Sigmoid colon (tissue), 7 donors: ENCODE measurements around the gene FGD5. TPM values are rescaled to one million over a fixed set of nuclear protein-coding genes. Genes with fewer than 3 reads are reported as not detected.

Experiments
- DNase-seq: peaks from one replicate; pipeline ENCODE4 v3.0.0-alpha.2; 2019
- H3K27ac ChIP-seq, 4 donors: fragments of 200-600 bp; sonication (generic); one replicate each; pipeline ENCODE4 v1.5.1; 2016 to 2019; ENCODE audit warnings: mild to moderate bottlenecking in 1 of 4
- H3K27me3 ChIP-seq, 3 donors: fragments of 200-600 bp; sonication (generic); one replicate each; pipeline ENCODE4 v1.5.1; 2019; ENCODE audit warnings: mild to moderate bottlenecking in 1 of 3
- H3K36me3 ChIP-seq, 4 donors: fragments of 200-600 bp; sonication (generic); one replicate each; pipeline ENCODE4 v1.5.1; 2016 to 2019
- H3K4me1 ChIP-seq, 4 donors: fragments of 200-600 bp; sonication (generic); one replicate each; pipeline ENCODE4 v1.5.1; 2017 to 2019
- H3K4me3 ChIP-seq, 4 donors: fragments of 200-600 bp; sonication (generic); one replicate each; pipeline ENCODE4 v1.5.1; 2017 to 2019; ENCODE audit warnings: mild to moderate bottlenecking in 2 of 4, moderate library complexity in 1 of 4
- H3K9me3 ChIP-seq, 4 donors: fragments of 200-600 bp in 3 of 4; sonication (generic) in 3 of 4; one replicate each; pipeline versions ENCODE4 v1.5.1 to v1.6.1; 2013 to 2019
- CTCF ChIP-seq, 4 experiments: fragments of 450-650 bp in 3 of 4; fragments of 200-600 bp in 1 of 4; IDR thresholded peaks; one replicate each; pipeline ENCODE4 v1.5.1; 2016 to 2019; ENCODE audit warnings: antibody characterized with exemption in 4 of 4, mild to moderate bottlenecking in 3 of 4, moderate library complexity in 2 of 4
- EP300 ChIP-seq, 4 donors: sonication (generic); formaldehyde crosslinking; IDR thresholded peaks; one replicate each; pipeline ENCODE4 v1.6.1; 2017; ENCODE audit warnings: antibody characterized with exemption in 4 of 4
- POLR2A ChIP-seq, 2 donors: fragments of 450-650 bp; IDR thresholded peaks; one replicate each; pipeline ENCODE4 v1.6.1; 2016; ENCODE audit warnings: antibody characterized with exemption in 2 of 2, mild to moderate bottlenecking in 2 of 2, moderate library complexity in 2 of 2
- POLR2AphosphoS5 ChIP-seq, 4 donors: sonication (generic); formaldehyde crosslinking; IDR thresholded peaks; one replicate each; pipeline ENCODE4 v1.6.1; 2017; ENCODE audit warnings: antibody characterized with exemption in 4 of 4
- WGBS, 2 donors: extraction: QIAGEN DNeasy Blood & Tissue Kit; methylation state at CpG; one replicate each; pipeline ENCODE4 v1.1.7; 2013; 5-methylcytosine and 5-hydroxymethylcytosine counted together
- intact Hi-C: fragments of 100-400 bp; cut with DNase I; formaldehyde crosslinking; loops from one replicate; pipeline ENCODE4 v1.15.1; 2023
- polyA plus RNA-seq, 3 donors: library from polyadenylated mRNA; stranded (reverse); fragments of 200-250 nt; gene quantifications; one replicate each; pipeline ENCODE4 v1.2.3, GENCODE V29; 2013
- total RNA-seq, 4 donors: library from RNA; depleted of rRNA; stranded (reverse); fragments of >200 nt; gene quantifications; one replicate each; pipeline ENCODE4 v1.1.0, GENCODE V29; 2016
- donor health status: healthy with polysubstance abuse.
- donor health status: Bipolar disorder and iron deficiency.
- donor health status: healthy.

Gene FGD5
- total and polyA plus RNA-seq, 7 donors, result 2.1 to 18.6 (median 6.4) TPM

GRCh38 chr3:14822670-14823390, 4.1 kb downstream of the FGD5 start:
- Histone ChIP-seq H3K27ac (peak overlapping the region in 2 of 4 donors; percentile 14 to 25), H3K4me1 (peaks cover 0 to 4% (median 0%) of the 10 kb centered on the region in 4 donors), H3K4me3 (no peak overlapping the region), H3K36me3 (peaks cover 0 to 7% (median 0%) of the 10 kb centered on the region in 4 donors), H3K9me3 (no peaks in the 10 kb centered on the region), H3K27me3 (no peaks in the 10 kb centered on the region)
- intact Hi-C loops, result no loop called here
- no peak for DNase-seq
- 14 to 37% methylated on average over 12 of the region's 12 CpGs for WGBS, 2 donors
- TF ChIP-seq EP300 (IDR thresholded peaks at IDR 0.05) (no peak), CTCF (IDR thresholded peaks at IDR 0.05) (no peak), POLR2AphosphoS5 (IDR thresholded peaks at IDR 0.05) (no peak), POLR2A (IDR thresholded peaks at IDR 0.05) (no peak)

GRCh38 chr3:14823393-14823792, 4.6 kb downstream of the FGD5 start:
- Histone ChIP-seq H3K4me3 (no peak overlapping the region), H3K36me3 (peaks cover 0 to 7% (median 0%) of the 10 kb centered on the region in 4 donors), H3K9me3 (no peaks in the 10 kb centered on the region), H3K4me1 (peaks cover 0 to 4% (median 0%) of the 10 kb centered on the region in 4 donors), H3K27me3 (no peaks in the 10 kb centered on the region), H3K27ac (peak overlapping the region in 3 of 4 donors; percentile 14 to 34 (median 25))
- 86 to 87% methylated on average over 2 of the region's 2 CpGs for WGBS, 2 donors
- no peak for DNase-seq
- TF ChIP-seq CTCF (IDR thresholded peaks at IDR 0.05) (no peak), POLR2AphosphoS5 (IDR thresholded peaks at IDR 0.05) (no peak), POLR2A (IDR thresholded peaks at IDR 0.05) (no peak), EP300 (IDR thresholded peaks at IDR 0.05) (no peak)
- intact Hi-C loops, result no loop called here

DNA sequence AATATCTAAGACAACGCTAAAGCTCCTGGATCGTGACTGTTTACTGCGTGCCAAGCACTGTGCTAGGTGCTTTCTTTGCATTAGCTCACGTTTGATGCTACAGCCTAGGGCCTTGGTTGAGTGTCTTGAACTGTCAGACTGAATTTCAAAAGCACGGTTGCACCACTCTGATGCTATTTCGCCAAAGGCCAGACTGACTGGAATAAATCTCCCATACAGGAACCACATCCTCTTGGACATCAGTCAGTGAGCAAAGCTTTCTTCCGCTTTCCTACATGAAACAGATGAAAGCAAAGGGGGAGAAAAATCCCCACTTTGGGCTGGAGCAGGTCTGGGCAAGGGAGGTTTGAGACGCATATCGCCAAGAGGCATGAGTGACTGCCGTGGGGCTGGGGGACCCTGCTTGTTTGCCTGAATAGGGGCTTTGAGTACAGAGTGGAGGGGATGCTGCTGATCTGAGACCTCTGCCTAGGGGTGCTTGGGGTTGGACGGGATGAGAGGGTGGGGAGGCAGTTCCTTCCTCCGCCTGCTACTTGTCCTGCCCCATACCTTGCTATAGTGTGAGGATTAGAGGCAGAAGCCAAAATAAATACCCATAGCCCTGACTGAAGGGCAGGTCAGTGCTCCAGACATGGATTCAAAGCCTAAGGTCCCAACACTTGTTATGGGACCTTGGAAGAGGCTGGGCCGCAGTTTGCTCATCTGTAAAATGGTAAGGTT, 5.3 kb downstream of the FGD5 start:
- no peak for DNase-seq
- WGBS, 2 donors, result 82 to 86% methylated on average over 13 of the region's 13 CpGs
- peak overlapping the region in 2 of 4 donors; percentile 34 to 36 for H3K27ac ChIP-seq

DNA sequence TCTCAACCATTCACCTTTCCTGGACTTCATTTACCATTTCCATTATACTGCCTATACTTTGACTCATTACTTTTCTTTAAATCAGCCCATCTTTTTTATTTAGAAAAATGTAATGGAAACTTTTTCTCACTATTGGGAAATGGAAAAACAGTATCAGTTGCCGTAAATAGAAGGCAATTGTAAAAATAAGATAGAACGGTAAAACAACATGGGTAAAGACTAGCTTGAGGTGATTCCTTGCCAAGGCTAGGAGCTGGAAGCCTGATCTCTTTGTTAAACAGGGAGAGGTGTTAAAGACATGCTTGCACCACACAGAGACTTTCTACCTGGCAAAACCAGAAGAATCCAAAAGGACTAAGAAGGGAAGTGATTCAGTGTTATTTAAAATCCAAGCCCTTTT, 5.9 kb downstream of the FGD5 start:
- no peaks in the 10 kb centered on the region for H3K9me3 ChIP-seq
- H3K36me3 ChIP-seq, result peaks cover 0 to 1% (median 0%) of the 10 kb centered on the region in 4 donors
- peak overlapping the region in 1 of 4 donors; percentile 34 for H3K27ac ChIP-seq
- no peaks in the 10 kb centered on the region for H3K27me3 ChIP-seq
- intact Hi-C loops, result no loop called here
- no peak for TF ChIP-seq POLR2AphosphoS5 (IDR thresholded peaks at IDR 0.05)
- TF ChIP-seq POLR2A (IDR thresholded peaks at IDR 0.05), result no peak
- no peak for TF ChIP-seq EP300 (IDR thresholded peaks at IDR 0.05)
- no peak for TF ChIP-seq CTCF (IDR thresholded peaks at IDR 0.05)
- H3K4me3 ChIP-seq, result no peak overlapping the region
- WGBS, 2 donors, result 76 to 79% methylated on average over 2 of the region's 2 CpGs
- H3K4me1 ChIP-seq, result peaks cover 0 to 11% (median 6%) of the 10 kb centered on the region in 4 donors
- no peak for DNase-seq

More for the DNA sequence above, 5.3 kb downstream of the FGD5 start:
- intact Hi-C loops, result no loop called here
- TF ChIP-seq POLR2A (IDR thresholded peaks at IDR 0.05), result no peak
- TF ChIP-seq EP300 (IDR thresholded peaks at IDR 0.05), result no peak
- TF ChIP-seq POLR2AphosphoS5 (IDR thresholded peaks at IDR 0.05), result no peak
- no peak for TF ChIP-seq CTCF (IDR thresholded peaks at IDR 0.05)
- Histone ChIP-seq H3K36me3 (peaks cover 0 to 7% (median 0%) of the 10 kb centered on the region in 4 donors), H3K27me3 (no peaks in the 10 kb centered on the region), H3K4me3 (no peak overlapping the region), H3K4me1 (peaks cover 0 to 5% (median under 1%) of the 10 kb centered on the region in 4 donors), H3K9me3 (no peaks in the 10 kb centered on the region)
